Mammary epithelial cell (primary cell): ENCODE data around the gene CREB5.

Source experiments
- CTCF ChIP-seq, 2 donors: IDR thresholded peaks in 1 of 2; conservative IDR thresholded peaks in 1 of 2; 2 replicates each; pipeline ENCODE4 v1.5.1; 2011 to 2012; ENCODE audit warnings: inconsistent platforms in 2 of 2, low read length in 2 of 2, mild to moderate bottlenecking in 2 of 2, control low read depth in 1 of 2, low read depth in 1 of 2; ENCODE audit not compliant: insufficient read depth in 1 of 2; ENCODE audit errors: extremely low read depth in 1 of 2
- EZH2 ChIP-seq: IDR thresholded peaks from 2 replicates; pipeline ENCODE4 v1.6.1; 2012; ENCODE audit warnings: low read length, inconsistent platforms, borderline replicate concordance

GRCh38 chr7:28533267-28533666, 120.9 kb downstream of the CREB5 start:
- TF ChIP-seq CTCF (conservative IDR thresholded peaks at IDR 0.05 in 1 of 2, IDR thresholded peaks at IDR 0.05 in 1 of 2; ENCODE audit: extremely low read depth in 1 of 2, insufficient read depth in 1 of 2, low read depth in 1 of 2, low read length in 2 of 2), result no peak
- TF ChIP-seq EZH2, result no peak
